DOHH2 (cell line): Measurements from ENCODE around the gene ITLN2.

Experiments used
- CTCF ChIP-seq: fragments of 200-600 bp; sonication (generic); IDR thresholded peaks from one replicate; pipeline ENCODE4 v1.5.1; 2014; ENCODE audit warnings: antibody characterized with exemption, mild to moderate bottlenecking, low read depth, low read length; ENCODE audit not compliant: poor library complexity, severe bottlenecking
- EZH2phosphoT487 ChIP-seq: fragments of 200-600 bp; sonication (generic); IDR thresholded peaks from 2 replicates; pipeline ENCODE4 v1.6.1; 2017; ENCODE audit warnings: borderline replicate concordance, mild to moderate bottlenecking, antibody characterized with exemption, low read length, moderate library complexity, mixed read lengths

- TF ChIP-seq CTCF = no peak
- TF ChIP-seq EZH2phosphoT487 = no peak
Observed at GRCh38 chr1:161001525-161001924, 46.9 kb upstream of the ITLN2 start.
